HG03571 (cell line): ENCODE measurements around the gene GNGT2.
"Not testable (repeated sequence)": the region's sequence is repeated elsewhere in the genome, so short reads cannot be mapped to it uniquely, and the experiment has no call there.

Experiments
- ATAC-seq: cut with Tn5 transposase; IDR thresholded peaks from one replicate; pipeline ENCODE4 v1.9.1; 2021; ENCODE audit not compliant: unreplicated experiment

Gene GNGT2

GRCh38 chr17:49213399-49213798 is 3.0 kb upstream of the GNGT2 start:
- no peak for ATAC-seq

DNA sequence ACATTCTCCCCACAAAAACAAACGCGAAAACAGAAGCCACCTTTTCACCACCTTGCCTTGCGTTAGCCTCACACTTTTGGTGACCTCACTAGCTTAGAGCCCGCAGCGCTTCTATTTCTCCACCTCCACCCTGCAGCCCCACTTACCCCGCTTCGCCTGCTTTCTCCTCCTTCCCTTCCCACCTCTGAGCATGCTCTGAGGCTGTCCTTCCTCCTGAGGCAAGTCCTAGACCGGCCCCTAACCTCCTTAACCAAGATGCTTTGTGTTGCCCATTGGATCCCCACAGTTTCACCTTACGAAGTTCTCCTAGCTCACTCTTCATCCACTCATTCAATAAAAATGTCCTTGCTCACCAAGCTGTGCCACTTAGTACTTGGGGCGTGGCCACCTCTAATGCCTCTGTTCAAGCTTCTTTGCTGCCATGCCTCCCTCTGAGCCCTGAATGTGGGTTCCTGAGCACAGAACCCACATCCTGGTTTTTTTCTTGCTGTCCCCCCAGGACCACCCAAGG is 1.3 kb downstream of the GNGT2 start:
- no peak for ATAC-seq

DNA sequence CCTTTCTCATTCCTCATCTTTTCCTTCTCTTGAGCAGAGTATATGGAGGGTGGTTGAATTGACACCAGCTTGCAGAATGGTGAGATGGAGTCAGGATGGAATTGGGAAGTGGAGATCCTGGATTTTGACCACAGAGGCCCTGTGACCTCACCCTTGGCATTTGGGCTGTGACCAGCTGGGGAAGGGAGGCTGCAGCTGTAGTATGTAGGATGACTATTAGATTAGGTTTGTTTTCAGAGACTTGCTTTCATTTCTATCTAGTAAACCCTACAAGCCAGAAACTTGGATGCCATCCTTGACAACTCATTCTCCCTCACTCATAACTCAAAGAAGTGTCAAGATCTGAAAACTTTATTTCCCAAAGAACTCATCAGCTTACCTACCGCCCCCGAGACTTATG is 5.9 kb downstream of the GNGT2 start:
- no peak for ATAC-seq

GRCh38 chr17:49203796-49204195 is 6.6 kb downstream of the GNGT2 start:
- no peak for ATAC-seq

DNA sequence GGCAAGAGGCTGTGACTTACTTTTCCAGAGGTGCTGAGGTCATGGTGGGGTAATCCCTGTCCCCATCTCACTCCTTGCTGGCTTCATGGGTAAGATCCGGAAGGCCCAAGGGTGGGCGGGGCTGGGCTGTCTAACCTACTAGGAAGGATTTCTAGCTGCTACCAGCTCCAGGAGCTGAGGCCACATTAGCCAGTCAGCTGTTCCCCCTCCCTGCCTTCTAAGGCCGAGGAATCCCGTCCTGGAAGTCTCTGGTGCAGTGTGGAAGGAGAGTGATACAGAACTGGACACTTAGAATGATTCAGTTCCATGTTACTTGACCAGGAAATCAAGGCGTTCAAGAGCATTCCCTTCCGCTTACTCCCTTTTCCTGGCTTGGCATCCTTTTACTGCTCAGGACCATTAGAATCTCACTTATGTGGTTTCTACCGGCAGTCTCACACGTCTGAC is 8.9 kb downstream of the GNGT2 start:
- ATAC-seq = no peak

GRCh38 chr17:49200423-49201083 is 9.8 kb downstream of the GNGT2 start:
- no peak for ATAC-seq

- no peak for ATAC-seq
Measured at GRCh38 chr17:49198211-49198610, 12.2 kb downstream of the GNGT2 start.

DNA sequence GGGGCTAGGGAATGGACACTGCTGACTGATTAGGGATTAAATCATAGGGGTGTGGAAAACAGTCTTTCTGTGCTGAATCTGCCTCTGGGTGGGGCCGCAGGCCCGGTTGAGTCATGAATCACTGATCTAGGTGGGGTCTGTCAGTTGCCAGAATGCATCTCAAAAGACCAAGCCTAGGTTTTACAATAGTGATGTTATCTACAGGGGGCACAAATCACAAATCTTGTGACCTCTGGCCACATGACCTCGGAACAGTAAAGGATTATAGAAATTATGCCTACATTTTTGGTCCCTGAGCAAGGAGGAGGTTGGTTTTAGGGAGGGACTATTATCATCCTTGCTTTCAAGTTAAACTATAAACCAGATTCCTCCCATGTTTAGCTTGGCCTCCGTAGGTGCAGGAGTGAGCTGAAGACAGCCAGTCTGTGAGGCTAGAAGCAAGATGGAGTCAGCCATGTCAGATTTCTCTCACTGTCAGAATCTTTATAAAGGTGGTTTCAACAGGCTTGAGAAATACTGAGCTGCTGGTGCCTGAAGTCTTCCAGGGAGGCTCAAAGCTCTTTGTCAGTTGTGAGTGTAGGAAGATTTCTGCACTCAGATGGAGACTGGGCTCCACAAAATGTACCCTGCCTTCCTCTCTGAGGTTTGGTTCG is 12.9 kb downstream of the GNGT2 start:
- no peak for ATAC-seq

DNA sequence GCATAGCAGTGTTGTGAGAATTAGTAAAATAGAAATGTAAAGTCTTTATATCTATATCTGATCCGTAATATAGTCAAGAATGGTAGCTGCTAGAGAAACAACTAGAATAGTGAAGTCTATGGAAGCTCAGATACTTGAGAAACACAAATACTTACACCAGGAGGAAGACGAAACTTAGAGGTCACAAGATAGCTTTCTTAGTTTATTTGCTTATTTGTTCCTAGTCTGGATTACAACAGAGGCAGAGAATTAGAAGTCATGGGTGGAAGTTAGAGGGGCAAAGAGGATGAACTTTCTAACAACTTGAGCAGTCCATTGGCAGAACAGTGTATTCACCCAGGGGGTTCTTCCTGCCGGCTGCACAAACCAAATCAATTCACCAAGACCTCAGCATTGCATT is 13.9 kb downstream of the GNGT2 start:
- no peak for ATAC-seq

GRCh38 chr17:49195751-49196150 is 14.6 kb downstream of the GNGT2 start:
- ATAC-seq = no peak

- ATAC-seq = no peak
Measured at GRCh38 chr17:49194297-49194607, 16.1 kb downstream of the GNGT2 start.

GRCh38 chr17:49193513-49194296 is 16.7 kb downstream of the GNGT2 start:
- no peak for ATAC-seq

DNA sequence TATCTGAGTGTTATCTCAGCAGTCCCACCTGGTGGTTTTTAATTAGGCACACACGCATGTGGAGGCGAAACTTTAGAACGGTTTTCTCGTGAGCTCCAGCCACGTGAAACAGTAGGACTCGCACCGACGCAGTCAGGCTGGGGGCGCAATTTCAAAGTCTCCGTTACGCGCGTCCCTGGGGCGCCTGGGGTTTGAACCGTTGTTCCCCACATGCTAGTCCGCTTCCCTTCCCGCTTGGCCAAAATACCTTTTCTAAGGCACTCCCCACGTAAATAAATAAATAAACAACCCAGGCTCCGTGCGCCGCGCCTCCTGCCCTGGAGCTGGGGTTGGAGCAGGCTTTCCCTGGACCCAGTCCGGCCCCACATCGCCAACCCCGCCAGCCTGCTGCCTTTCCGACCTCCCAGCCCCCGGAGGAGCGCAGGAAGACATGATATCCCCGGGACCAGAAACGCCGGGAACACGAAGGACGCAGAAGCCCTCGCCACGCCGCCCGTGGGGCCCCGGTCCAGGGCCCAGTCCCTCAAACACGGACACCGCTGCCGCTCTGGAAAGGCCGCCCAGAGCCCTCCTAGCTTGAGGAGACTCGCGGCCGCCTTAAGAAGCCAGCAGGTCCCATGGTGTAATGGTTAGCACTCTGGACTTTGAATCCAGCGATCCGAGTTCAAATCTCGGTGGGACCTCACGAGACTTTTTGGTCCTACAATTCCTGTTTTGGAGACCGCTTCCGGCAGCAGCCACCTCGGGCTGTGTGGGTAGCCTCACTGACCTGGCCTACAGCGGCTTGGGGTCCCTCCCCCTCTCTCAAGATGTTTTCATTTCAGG is 18.2 kb downstream of the GNGT2 start:
- ATAC-seq = peak; percentile 41

DNA sequence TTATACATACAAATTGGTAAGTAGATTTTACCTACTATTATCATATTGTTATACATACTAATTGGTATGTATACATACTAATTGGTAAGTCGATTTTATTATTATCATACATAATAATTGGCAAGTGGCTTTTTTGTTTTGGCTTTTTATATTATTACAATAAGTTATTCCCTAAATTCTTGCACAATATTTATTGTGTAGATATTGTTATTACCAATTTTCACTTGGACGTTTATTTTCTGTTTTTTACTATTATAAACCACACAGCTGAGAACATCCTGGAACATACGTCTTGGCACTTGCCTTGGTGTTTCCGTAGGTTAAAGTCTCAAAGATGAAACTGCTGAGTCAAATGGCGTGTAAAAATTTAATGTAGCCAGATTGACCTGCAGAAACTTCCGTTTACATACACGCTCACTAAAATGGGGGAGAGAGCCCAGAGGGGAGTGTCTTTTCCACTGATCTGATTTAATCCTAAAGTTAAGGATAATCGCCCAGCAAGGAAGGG is 18.9 kb downstream of the GNGT2 start:
- peak; percentile 1 for ATAC-seq

GRCh38 chr17:49190932-49191331 is 19.4 kb downstream of the GNGT2 start:
- no peak for ATAC-seq

DNA sequence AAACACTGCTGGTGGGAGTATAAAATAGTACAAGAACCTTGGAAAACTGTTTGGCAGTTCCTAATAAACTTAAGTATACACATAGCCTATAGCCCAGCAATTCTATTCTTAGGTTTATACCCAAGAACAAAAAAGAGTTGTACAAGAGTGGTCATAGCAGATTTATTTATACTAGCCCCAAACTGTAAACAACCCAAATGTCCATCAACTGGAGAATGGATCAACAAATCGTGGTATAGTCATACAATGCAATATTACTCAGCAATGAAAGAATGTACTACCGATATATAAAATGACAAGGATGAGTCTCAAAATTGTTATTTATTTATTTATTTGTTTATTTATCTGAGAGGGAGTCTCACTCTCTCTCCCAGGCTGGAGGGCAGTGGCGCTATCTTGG is 23.1 kb downstream of the GNGT2 start:
- ATAC-seq = no peak

DNA sequence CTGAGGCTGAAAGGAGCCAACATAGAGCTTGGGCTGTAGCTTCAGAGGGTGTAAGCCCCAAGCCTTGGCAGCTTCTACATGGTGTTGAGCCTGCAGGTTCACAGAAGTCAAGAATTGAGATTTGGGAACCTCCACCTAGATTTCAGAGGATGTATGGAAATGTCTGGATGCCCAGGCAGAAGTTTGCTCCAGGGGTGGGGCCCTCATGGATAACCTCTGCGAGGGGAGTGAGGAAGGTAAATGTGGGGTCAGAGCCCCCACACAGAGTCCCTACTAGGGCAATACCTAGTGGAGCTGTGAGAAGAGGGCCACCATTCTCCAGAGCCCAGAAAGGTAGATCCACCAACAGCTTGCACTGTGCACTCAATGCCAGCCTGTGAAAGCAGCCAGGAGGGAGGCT is 25.0 kb downstream of the GNGT2 start:
- ATAC-seq = not testable (repeated sequence)

DNA sequence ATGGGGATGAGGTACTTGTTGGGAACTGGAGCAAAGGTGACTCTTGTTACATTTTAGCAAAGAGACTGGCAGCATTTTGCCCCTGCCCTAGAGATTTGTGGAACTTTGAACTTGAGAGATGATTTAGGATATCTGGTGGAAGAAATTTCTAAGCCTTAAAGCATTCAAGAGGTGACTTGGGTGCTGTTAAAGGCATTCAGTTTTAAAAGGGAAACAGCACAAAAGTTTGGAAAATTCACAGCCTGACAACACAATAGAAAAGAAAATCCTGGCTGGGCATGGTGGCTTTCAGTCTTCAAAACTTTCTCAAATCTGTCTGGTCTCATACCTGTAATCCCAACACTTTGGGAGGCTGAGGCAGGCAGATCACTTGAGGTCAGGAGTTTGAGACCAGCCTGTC is 25.9 kb downstream of the GNGT2 start:
- not testable (repeated sequence) for ATAC-seq

DNA sequence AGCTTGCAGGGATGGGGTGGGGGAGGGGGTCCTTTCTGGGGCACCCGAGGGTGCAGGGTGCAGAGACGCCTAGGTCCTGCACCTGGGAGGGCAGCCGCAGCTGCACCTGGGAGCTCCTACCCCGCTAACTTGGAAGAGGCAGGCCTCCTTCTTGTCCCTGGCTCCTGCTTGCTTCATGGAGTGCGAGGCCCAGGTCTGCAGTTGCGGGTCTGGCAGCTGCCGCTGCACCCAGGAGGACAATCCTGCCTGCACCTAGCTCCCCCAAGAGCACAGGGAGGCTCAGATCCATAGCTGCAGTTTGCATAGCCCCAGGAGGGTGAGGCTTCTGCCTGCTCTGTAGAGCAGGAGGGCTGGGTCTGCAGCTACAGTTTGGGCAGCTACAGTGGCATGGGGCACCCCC is 26.6 kb downstream of the GNGT2 start:
- ATAC-seq = no peak

- ATAC-seq = no peak
Measured at GRCh38 chr17:49183341-49183740, 27.0 kb downstream of the GNGT2 start.
